Lower leg skin (tissue), 4 donors: ENCODE results near the gene MAML1. TPM values are rescaled to one million over a fixed set of nuclear protein-coding genes. Genes with fewer than 3 reads are reported as not detected.

Experiments used
- DNase-seq, 2 donors: peaks; one replicate each; pipeline ENCODE4 v3.0.0-alpha.2; 2019; ENCODE audit warnings: low spot score in 2 of 2
- H3K4me3 ChIP-seq: fragments of 200-600 bp; sonication (generic); 2 replicates; pipeline ENCODE4 v1.5.1; 2017; ENCODE audit warnings: mild to moderate bottlenecking, low read depth; ENCODE audit not compliant: poor library complexity, severe bottlenecking
- POLR2A ChIP-seq, 2 donors: fragments of 450-650 bp; IDR thresholded peaks; one replicate each; pipeline ENCODE4 v1.6.1; 2016 to 2017; ENCODE audit warnings: antibody characterized with exemption in 2 of 2, mild to moderate bottlenecking in 1 of 2, moderate library complexity in 1 of 2
- WGBS, 2 donors: methylation state at CpG; one replicate each; pipeline ENCODE4 v1.1.5; 2018; 5-methylcytosine and 5-hydroxymethylcytosine counted together
- intact Hi-C: fragments of 100-400 bp; cut with DNase I; formaldehyde crosslinking; loops from one replicate; pipeline ENCODE4 v1.15.0; 2023; ENCODE audit warnings: low total_unique reads
- total RNA-seq, 4 donors: library from RNA; depleted of rRNA; stranded (reverse); fragments of >200 nt; gene quantifications; one replicate each; pipeline ENCODE4 v1.1.0, GENCODE V29; 2016
- TF ChIP-seq, protein P1 (sequence below), 3 donors: fragments of 450-650 bp; IDR thresholded peaks; one replicate each; pipeline ENCODE4 v1.5.1; 2016; ENCODE audit warnings: antibody characterized with exemption in 3 of 3, mild to moderate bottlenecking in 3 of 3, moderate library complexity in 2 of 3

The MAML1 gene
- total RNA-seq, 4 donors from 2014 or later, result 25.5 to 46.8 (median 31.5) TPM

- WGBS, 2 donors, result 74 to 76% methylated on average over 2 of the region's 2 CpGs
- no peak overlapping the region for H3K4me3 ChIP-seq
- DNase-seq, result no peak
- TF ChIP-seq, protein P1, sequence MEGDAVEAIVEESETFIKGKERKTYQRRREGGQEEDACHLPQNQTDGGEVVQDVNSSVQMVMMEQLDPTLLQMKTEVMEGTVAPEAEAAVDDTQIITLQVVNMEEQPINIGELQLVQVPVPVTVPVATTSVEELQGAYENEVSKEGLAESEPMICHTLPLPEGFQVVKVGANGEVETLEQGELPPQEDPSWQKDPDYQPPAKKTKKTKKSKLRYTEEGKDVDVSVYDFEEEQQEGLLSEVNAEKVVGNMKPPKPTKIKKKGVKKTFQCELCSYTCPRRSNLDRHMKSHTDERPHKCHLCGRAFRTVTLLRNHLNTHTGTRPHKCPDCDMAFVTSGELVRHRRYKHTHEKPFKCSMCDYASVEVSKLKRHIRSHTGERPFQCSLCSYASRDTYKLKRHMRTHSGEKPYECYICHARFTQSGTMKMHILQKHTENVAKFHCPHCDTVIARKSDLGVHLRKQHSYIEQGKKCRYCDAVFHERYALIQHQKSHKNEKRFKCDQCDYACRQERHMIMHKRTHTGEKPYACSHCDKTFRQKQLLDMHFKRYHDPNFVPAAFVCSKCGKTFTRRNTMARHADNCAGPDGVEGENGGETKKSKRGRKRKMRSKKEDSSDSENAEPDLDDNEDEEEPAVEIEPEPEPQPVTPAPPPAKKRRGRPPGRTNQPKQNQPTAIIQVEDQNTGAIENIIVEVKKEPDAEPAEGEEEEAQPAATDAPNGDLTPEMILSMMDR (IDR thresholded peaks at IDR 0.05), result no peak
- TF ChIP-seq POLR2A (IDR thresholded peaks at IDR 0.05), result no peak
- intact Hi-C loops, result no loop called here
Measured at GRCh38 chr5:179755022-179755421, 22.4 kb downstream of the MAML1 start.

DNA sequence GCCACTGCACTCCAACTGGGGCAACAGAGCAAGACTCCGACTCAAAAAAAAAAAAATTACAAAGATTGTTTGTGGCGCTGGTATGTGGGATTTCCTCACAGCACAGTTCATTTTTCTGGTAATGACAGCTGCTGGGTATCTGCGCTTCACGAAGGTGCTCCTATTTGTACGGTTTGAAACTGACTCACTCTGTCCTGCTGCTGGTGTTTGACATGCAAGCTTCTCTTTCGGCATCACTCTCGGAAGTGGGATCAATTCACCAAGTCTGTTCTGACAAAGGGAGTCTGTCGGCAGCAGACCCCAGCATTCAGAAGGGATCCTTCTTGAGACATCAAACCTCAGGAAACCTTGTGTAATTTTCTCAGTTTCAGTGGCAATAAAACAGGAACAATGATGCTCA lies 26.3 kb downstream of the MAML1 start:
- 91 to 96% methylated on average over 8 of the region's 8 CpGs for WGBS, 2 donors
- TF ChIP-seq, protein P1 (IDR thresholded peaks at IDR 0.05), result no peak
- TF ChIP-seq POLR2A (IDR thresholded peaks at IDR 0.05), result no peak
- DNase-seq, result no peak
- intact Hi-C loops, result no loop called here
- H3K4me3 ChIP-seq, result no peak overlapping the region

- no peak for DNase-seq
- no peak overlapping the region for H3K4me3 ChIP-seq
- TF ChIP-seq, protein P1 (IDR thresholded peaks at IDR 0.05), result no peak
- TF ChIP-seq POLR2A (IDR thresholded peaks at IDR 0.05), result no peak
- WGBS, 2 donors, result 86 to 89% methylated on average over 9 of the region's 9 CpGs
- intact Hi-C loops, result no loop called here
Measured at GRCh38 chr5:179759581-179760551, 27.2 kb downstream of the MAML1 start.

DNA sequence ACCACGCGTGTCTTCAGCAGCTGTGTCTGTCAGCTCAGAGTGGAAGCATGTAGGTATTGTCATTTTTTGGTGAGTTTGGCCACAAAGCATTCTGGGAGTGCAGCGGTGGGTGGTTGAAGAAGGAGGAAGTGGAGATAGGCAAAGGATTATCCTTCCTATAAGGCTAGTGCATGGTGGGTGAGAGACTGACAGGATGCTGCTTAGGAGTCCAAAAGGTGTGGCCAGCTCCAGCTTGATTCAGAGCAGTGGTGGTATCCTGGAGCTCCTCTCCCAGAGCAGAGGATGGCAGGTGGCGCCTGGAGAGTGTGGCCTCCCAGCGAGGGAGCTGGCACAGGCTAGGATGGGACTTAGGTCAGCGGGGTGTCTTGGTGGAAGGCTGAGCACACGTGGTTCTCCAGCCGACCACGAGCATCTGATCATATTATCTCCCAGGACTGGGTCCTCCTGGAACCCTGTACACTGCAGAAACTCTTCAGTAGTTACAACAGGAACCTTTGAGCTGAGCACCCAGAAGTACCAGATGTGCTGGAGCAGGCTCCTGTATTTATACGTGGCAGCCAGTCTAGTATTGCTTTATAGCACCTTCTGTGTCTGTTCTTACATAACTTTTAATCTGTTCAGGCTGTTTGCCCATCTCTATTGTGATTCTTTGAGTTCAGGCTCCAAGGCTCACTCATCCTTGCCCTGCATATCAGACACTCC lies 29.6 kb downstream of the MAML1 start:
- H3K4me3 ChIP-seq, result no peak overlapping the region
- intact Hi-C loops, result no loop called here
- DNase-seq, result no peak
- WGBS, 2 donors, result 36 to 42% methylated on average over 10 of the region's 10 CpGs
- TF ChIP-seq, protein P1 (IDR thresholded peaks at IDR 0.05), result no peak
- TF ChIP-seq POLR2A (IDR thresholded peaks at IDR 0.05), result no peak

GRCh38 chr5:179762781-179763176 lies 30.2 kb downstream of the MAML1 start:
- no peak overlapping the region for H3K4me3 ChIP-seq
- intact Hi-C loops, result no loop called here
- 15 to 18% methylated on average over 3 of the region's 3 CpGs for WGBS, 2 donors
- TF ChIP-seq, protein P1 (IDR thresholded peaks at IDR 0.05), result no peak
- TF ChIP-seq POLR2A (IDR thresholded peaks at IDR 0.05), result no peak
- no peak for DNase-seq
